CD4-positive, alpha-beta T cell treated with Interleukin-12 subunit alpha and Interleukin-12 subunit beta, for 1 hour (primary cell): ENCODE data around the gene EPB41L2.

Experiments
- DNase-seq: peaks from one replicate; pipeline ENCODE4 v3.0.0-alpha.2; 2020

Gene EPB41L2

GRCh38 chr6:130858498-130859160, 204.4 kb downstream of the EPB41L2 start:
- DNase-seq, result no peak

GRCh38 chr6:130858054-130858453, 205.0 kb downstream of the EPB41L2 start:
- DNase-seq, result no peak

DNA sequence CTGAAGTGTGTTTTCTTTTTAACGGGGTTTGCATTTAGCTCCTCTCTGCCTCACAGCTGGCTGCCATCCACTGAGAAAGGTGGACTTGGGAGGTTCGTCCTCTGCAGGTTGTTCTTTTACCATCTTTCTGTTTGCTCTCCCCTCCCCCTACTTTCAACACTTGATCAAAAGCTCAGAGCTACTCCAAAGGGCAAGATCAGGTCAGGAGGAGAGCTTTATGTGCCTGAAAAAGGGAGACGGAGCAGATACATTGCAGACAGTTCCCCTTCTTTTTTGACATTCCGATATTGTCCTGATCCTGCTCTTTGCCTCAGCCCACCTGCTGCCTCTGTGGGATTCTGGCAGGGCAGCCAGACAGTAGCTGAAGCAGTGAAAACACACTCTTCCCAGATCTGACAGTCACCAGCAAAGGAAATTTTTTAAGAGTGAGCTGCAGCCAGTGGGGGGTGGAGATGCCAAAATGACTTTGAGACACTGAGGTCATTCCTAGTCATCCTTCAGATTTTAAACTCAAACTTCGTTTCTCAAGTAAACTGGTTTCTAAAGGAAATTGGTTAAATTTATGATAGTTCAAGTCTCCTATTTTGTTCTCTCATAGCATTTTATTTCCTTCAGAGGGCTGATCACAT, 209.4 kb downstream of the EPB41L2 start:
- DNase-seq, result no peak

DNA sequence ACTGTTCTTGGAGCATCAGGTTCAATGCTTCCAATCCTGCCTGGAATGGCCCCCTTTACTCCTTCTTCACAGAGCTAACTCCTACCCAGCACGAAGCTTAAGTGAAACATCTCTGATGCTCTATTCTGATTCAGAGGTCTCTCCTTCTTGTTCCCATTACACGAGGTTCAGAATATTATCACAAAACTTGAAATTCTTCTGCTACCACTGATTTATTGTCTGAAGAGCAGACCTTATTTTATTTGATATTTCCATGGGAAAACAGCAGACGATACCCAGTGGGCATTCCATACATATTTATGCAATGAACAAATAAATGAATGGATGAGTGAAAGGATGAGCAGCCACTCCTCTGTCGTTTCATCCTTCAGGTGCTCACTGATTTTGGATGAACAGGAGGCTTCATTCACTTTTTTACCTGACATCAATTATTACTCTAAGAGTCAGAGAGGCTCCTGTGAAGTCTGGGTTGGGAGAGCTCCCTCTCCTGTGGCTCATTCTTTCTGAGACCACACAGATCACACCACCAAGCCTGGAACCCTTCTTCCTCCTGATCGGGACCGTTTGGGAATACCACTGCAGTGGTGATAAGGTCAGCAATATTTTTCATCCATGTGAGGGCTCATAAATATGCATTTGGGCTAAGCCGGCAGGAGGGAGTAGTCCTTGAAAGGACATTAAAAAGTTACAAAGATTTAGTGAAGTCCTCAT, 210.0 kb downstream of the EPB41L2 start:
- no peak for DNase-seq

GRCh38 chr6:130851026-130851425, 212.0 kb downstream of the EPB41L2 start:
- DNase-seq, result no peak

- DNase-seq, result no peak
Measured at GRCh38 chr6:130849594-130849993, 213.5 kb downstream of the EPB41L2 start.

DNA sequence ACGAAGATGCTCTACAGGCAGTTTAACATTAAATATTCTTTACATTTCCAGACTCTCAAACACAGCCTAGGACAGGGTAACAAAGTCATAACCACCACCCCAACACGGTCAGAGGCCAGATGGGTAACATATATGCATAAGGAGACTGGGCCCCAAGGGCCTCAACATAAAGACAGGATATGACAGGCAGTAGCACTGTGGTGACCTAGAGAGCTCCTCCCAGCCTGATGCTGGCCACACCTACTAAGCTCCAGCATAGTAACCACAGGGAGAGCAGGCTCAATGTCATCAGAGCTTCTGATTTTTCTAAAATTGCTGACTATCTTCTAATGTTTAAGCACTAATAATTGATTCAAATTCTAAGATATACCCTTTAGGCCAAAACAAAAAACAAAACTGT, 214.1 kb downstream of the EPB41L2 start:
- peak; percentile 17 for DNase-seq

DNA sequence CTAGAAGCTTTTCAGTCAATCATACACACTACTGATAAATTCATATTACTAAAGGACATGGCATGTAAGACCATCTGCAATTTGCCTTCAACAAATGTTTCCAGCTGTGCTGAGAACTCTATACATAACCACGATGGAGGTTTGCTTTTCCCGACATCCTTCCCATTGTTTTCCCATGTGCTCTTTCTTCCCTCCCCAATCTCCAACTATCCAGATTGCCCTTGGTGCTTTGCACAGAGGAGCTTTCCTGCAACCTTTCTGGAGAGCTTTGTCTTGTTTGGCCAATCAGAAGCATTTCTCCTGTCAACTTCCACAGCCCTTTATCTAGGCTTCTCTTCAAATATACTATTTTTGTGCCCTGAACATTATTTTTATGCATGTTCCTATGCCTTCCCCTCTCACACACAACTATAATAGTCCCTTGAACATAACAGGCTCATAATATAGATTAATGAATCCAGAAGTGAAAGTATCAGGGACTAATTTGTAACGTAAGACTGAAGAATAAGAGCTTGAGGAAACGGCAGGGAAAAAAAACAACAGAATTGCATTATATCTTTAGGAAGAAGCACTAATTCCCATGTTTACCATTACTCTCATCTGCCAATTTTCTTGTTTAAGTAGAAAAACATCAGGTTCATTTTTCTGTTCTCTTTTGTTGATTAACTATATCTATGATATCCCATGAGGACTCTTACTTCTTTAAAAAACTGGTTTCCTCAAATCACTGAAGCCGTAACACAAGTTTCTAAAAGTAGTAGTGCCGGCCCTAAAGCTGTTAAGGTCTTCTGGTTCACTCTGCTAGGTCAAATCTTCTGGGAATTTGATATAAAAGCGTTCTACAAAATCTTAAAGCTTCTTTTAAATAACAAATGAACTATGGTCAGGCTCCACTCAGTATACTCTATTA, 215.8 kb downstream of the EPB41L2 start:
- no peak for DNase-seq

DNA sequence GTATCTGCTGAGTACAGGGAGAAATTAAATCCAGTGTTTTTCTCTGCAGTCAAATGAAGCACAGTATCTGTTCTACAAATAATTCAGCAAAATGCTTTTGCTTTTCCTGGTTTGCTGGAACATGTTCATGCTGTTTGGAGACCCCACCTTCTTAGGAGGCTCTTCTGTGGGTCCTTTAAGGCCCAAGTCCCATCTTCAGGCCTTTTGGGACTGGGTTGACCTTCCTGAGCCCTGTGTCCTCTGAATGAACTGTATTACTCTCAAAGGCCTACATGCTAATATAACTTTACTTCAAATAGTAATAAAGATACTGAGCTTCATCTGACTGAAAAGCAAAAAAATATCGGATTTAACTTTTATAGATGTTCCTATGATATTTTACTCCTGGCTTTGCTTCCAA, 216.5 kb downstream of the EPB41L2 start:
- no peak for DNase-seq

GRCh38 chr6:130843575-130844320, 219.3 kb downstream of the EPB41L2 start:
- peak; percentile 69 for DNase-seq

GRCh38 chr6:130841128-130841728, 221.8 kb downstream of the EPB41L2 start:
- no peak for DNase-seq

GRCh38 chr6:130840050-130840449, 223.0 kb downstream of the EPB41L2 start:
- DNase-seq, result no peak

DNA sequence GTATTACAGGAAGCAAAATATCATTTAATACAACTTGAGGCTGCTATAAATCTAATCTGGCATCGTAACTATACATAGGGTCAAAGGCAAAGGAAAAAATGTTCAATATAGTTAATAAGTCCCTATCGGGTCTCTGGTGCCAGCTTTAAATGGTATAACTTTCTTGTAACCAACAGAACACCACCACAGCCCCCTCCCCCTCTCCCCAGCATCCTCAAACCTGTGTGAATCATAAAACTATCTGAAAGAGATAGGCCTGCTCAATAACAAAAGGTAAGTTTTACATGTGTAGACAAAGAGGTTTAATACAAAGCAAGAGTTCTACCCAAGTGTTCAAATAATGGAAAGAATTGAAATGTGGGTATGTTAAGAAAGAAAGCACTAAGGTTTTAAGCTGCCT, 223.7 kb downstream of the EPB41L2 start:
- DNase-seq, result no peak

GRCh38 chr6:130838951-130839350, 224.1 kb downstream of the EPB41L2 start:
- DNase-seq, result no peak

- no peak for DNase-seq
Measured at GRCh38 chr6:130838250-130838860, 224.7 kb downstream of the EPB41L2 start.

DNA sequence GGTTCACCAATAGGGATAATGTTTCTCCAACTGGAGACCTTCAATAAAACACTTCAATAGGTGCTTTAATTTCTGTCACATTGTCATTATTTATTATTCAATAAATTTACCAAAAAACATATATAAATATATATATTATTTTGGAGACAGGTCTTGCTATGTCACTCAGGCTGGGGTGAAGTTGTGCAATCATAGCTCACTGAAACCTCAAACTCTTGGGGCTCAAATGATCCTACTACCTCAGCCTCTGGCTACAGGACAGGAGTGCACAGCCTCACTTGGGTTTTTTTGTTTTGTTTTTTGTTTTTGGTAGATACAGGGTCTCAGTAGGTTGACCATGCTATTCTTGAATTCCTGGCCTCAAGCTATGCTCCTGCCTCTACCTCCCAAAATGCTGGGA, 226.0 kb downstream of the EPB41L2 start:
- DNase-seq, result no peak

DNA sequence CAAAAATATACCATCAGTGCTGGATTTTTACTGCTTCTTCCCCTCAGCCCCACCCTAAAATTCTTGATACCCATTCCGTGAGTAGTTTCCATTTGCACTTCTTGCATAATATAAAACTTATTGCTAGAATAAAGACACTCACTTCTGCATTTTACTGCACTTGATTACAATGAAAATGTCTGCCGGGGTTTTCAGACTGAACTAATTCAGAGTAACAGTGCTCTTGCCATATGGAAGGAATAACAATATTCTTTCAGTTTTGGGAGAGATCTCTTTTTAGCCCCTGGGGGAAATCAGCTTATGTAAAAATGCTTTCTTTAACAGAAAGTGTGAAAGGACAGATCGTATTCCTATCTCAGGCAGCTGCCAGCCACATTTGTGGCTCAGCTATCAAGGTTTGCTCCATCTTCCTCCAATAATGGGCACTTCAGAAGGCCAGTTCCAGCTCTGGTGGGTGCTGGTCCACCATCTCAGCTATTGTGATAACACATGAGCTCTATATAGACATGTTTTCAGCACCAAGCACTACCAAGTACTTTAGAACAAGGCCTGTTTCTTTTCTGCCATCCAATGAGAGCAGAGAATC, 226.9 kb downstream of the EPB41L2 start:
- DNase-seq, result no peak

DNA sequence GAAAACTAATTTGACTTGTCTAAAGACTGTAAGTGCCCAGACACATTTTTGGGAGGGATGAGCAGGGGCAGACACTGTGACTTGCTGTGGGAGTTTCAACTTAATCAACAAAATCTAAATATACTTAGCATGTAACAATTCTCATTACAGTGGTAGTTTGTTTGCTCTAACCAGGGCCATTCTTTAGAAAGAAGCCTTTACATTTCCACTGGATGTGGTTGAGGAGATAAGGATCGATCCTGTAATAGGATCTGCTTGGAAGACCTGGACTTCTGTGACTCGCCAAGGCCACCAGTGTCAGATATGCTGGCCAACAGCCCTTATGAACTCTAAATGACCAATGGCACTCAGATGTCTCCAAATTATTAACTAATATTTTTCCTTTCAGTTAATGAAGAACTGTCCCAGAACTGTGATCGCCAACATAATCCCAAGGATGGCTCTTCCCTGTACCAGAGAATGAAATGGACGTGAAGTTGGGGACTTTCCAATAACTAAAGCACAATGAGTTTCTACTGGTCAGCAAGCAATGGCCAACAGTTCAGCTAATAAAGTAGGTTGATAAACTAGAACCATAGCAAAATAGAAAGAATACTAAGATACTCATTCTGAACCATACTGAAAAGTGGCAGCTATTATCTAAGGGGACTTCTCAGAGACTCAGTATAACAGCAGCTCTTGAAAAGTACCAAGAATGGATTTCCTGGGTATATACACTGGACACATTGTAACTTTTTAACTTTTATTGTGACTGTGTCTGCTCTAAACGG, 228.4 kb downstream of the EPB41L2 start:
- no peak for DNase-seq

GRCh38 chr6:130833569-130833968, 229.5 kb downstream of the EPB41L2 start:
- no peak for DNase-seq

DNA sequence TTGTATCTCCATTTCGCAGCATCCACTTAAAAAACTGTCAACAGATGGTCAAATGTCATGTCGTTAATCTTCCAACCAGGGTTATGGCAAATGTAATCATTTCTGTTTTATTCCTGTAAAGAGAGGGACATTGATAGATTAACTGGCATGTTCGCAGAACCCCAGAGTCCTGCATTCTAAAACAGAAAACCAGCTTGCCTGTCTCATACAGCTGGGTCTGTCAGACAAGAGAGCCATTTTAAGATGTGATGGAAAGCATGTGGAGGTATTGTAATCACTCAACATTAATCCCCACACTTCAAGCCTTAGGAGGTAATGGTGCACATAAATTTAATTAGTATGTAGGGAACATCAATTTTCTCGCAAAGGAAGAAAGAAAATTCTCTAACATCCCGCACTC, 231.4 kb downstream of the EPB41L2 start:
- no peak for DNase-seq
